K562 (cell line): ENCODE results near the gene SPATA12.

ENCODE experiments used
- GATAD2B ChIP-seq: fragments of 450-650 bp; IDR thresholded peaks from 2 replicates; pipeline ENCODE4 v1.6.1; 2017; ENCODE audit warnings: mild to moderate bottlenecking, borderline replicate concordance
- TF ChIP-seq, protein P1 (sequence below), 3 experiments: IDR thresholded peaks in 2 of 3; conservative IDR thresholded peaks in 1 of 3; 2 replicates each; pipeline ENCODE4 v1.5.1; 2011 to 2012; ENCODE audit warnings: low read length in 3 of 3, mild to moderate bottlenecking in 3 of 3, control low read depth in 2 of 3, improper control_type of control experiment in 1 of 3, inconsistent platforms in 1 of 3, low read depth in 1 of 3, mixed read lengths in 1 of 3, moderate library complexity in 1 of 3; ENCODE audit not compliant: insufficient read depth in 2 of 3

DNA sequence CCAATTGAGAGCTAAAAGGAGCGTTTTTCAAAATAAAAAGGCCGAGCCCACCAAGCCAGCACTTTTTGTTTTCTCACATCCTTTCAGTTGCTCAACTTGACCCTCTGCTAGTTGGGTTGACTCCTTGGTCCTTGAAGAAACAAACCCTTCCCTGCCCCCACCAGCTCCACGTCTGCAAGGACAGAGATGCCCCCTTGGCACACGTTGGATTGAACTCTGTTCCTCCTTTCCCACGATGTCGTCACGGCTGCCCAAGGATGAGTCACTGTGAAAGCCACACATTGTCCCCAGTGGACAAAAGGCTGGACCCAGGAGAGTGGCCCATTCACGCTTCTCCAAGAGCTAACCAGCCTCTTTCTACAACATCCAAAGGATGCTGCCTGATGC lies 43.0 kb upstream of the SPATA12 start:
- TF ChIP-seq, protein P1, sequence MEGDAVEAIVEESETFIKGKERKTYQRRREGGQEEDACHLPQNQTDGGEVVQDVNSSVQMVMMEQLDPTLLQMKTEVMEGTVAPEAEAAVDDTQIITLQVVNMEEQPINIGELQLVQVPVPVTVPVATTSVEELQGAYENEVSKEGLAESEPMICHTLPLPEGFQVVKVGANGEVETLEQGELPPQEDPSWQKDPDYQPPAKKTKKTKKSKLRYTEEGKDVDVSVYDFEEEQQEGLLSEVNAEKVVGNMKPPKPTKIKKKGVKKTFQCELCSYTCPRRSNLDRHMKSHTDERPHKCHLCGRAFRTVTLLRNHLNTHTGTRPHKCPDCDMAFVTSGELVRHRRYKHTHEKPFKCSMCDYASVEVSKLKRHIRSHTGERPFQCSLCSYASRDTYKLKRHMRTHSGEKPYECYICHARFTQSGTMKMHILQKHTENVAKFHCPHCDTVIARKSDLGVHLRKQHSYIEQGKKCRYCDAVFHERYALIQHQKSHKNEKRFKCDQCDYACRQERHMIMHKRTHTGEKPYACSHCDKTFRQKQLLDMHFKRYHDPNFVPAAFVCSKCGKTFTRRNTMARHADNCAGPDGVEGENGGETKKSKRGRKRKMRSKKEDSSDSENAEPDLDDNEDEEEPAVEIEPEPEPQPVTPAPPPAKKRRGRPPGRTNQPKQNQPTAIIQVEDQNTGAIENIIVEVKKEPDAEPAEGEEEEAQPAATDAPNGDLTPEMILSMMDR (IDR thresholded peaks at IDR 0.05 in 2 of 3, conservative IDR thresholded peaks at IDR 0.05 in 1 of 3; ENCODE audit: insufficient read depth in 2 of 3, low read depth in 1 of 3, low read length in 3 of 3): no peak
- no peak for TF ChIP-seq GATAD2B
